Myometrial cell (primary cell): Measurements from ENCODE around the gene ACOT13. TPM values are rescaled to one million over a fixed set of nuclear protein-coding genes. Genes with fewer than 3 reads are reported as not detected.

Experiments
- total RNA-seq: library from RNA; depleted of rRNA; stranded (reverse); fragments of >200 nt; gene quantifications from 2 replicates; pipeline ENCODE4 v1.2.3, GENCODE V29; 2015

The ACOT13 gene
- 4.3 and 13.8 TPM in 2 replicates for total RNA-seq

DNA sequence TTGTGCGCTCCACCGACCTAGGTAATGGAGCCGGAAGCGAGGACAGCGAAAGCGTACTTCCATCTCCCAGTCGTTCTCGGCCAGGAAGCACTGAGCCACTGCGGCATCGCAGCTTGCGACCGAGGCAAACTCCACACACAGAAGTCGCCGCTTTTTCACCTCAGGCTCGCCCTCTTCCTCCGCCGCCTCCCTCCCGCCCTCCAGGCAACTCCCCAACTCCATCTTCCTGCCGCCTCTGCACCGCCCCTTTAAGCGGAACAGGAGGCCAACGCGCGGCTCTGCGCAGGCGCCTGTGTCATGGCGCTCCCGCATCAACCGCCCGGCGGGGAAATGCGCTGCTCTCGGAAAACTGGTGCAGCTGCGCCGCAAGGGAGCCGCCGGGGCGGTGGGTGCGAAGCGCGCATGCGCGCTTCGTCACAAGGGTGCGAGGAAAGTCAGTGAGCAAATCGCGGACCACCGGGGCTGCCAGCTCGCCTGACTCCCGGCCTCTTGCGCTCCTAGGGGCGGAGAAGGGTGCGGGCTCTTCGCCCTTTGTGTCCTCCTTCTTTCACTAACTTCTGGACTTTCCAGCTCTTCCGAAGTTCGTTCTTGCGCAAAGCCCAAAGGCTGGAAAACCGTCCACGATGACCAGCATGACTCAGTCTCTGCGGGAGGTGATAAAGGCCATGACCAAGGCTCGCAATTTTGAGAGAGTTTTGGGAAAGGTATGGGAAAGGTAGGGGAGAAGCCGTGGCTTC is at the start of gene ACOT13, which contains the start of gene TDP2:
Gene ACOT13 (plus strand): TSS at position 437 of the 737 bp plus-strand sequence. CDS start 187 bp downstream, at position 624.
Gene TDP2 (minus strand): TSS at position 259 of the 737 bp plus-strand sequence. CDS start 37 bp downstream, at position 222.

DNA sequence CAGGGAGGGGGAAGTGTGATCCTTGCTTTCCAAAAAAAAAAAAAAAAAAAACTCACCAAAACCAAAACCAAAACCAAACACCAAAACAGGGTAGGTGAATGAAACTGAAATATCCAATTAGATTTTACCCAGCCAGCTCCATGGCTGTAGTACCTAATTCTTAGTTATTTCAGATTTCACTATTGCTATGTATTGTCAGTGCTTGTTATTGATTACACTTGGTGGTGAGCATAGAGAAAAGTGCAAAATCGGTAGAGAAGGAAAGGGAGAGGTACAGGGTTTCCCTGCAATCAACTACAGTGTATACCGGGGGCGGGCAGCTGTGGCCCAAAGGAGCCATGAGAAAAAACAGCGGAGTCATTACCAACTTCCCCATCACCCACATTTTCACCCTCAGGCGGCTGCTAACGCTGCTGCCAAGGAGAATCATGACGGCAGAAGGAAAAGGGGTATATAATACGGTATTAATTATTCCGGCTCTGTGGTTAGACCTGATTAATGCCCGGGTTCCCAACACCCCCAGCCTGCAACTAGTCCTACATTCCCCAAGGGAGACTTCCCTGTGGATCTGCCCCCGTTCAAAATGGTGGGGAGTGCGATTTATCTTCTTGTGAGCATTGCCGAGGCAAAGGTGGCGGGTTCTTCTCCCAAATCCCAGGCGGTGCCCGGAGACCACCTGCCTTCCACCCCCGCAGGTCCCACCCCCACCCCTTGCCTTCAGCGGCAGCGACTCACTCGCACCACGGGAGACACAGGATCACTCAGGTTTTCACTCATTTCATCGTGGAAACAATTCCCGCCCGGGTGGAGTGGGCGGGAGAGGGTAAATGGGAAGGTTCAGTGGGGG is 52.5 kb downstream of the ACOT13 start, which contains the start of gene C6orf62:
Gene C6orf62 (minus strand): TSS at position 30 of the 847 bp plus-strand sequence. CDS start 486 bp downstream, outside the sequence.

Other genes starting within 250 kb of the ACOT13 start
- gene GPLD1, start 177.5 kb upstream of the ACOT13 start, total RNA-seq = under 0.01 TPM in 1 of 2 replicates, not detected in the other
- 4.8 and 7.2 TPM in 2 replicates for gene ALDH5A1, start 172.1 kb upstream of the ACOT13 start, total RNA-seq
- not detected in 2 replicates for gene KIAA0319, start 20.9 kb upstream of the ACOT13 start, total RNA-seq
- gene TDP2, start 178 bp upstream of the ACOT13 start, total RNA-seq = 26.2 TPM in 2 replicates
- 107 and 127 TPM in 2 replicates for gene C6orf62, start 52.1 kb downstream of the ACOT13 start, total RNA-seq
- 14.5 and 18.2 TPM in 2 replicates for gene GMNN, start 107.9 kb downstream of the ACOT13 start, total RNA-seq
- not detected in 2 replicates for gene ARMH2, start 131.8 kb downstream of the ACOT13 start, total RNA-seq